Suprapubic skin (tissue), 4 donors: ENCODE measurements around the gene PCDH10. TPM values are rescaled to one million over a fixed set of nuclear protein-coding genes. Genes with fewer than 3 reads are reported as not detected.

Source experiments
- DNase-seq, 2 donors: peaks; one replicate each; pipeline ENCODE4 v3.0.0-alpha.2; 2019; ENCODE audit warnings: low spot score in 2 of 2
- H3K27ac ChIP-seq: fragments of 200-600 bp; sonication (generic); one replicate; pipeline ENCODE4 v1.5.1; 2019
- H3K27me3 ChIP-seq: fragments of 200-600 bp; sonication (generic); one replicate; pipeline ENCODE4 v1.5.1; 2019
- H3K36me3 ChIP-seq: fragments of 200-600 bp; sonication (generic); one replicate; pipeline ENCODE4 v1.5.1; 2019
- H3K4me1 ChIP-seq: fragments of 200-600 bp; sonication (generic); one replicate; pipeline ENCODE4 v1.5.1; 2019
- H3K4me3 ChIP-seq: fragments of 200-600 bp; sonication (generic); one replicate; pipeline ENCODE4 v1.5.1; 2019; ENCODE audit warnings: mild to moderate bottlenecking
- H3K9me3 ChIP-seq: fragments of 200-600 bp; sonication (generic); one replicate; pipeline ENCODE4 v1.5.1; 2019
- CTCF ChIP-seq, 2 donors: fragments of 200-600 bp in 1 of 2; fragments of 450-650 bp in 1 of 2; sonication (generic) in 1 of 2; IDR thresholded peaks; one replicate each; pipeline ENCODE4 v1.5.1; 2016 to 2019; ENCODE audit warnings: antibody characterized with exemption in 2 of 2, mild to moderate bottlenecking in 1 of 2, moderate library complexity in 1 of 2
- EP300 ChIP-seq: sonication (generic); formaldehyde crosslinking; IDR thresholded peaks from one replicate; pipeline ENCODE4 v1.6.1; 2017; ENCODE audit warnings: antibody characterized with exemption
- POLR2A ChIP-seq, 2 donors: fragments of 450-650 bp; IDR thresholded peaks; one replicate each; pipeline ENCODE4 v1.6.1; 2017; ENCODE audit warnings: antibody characterized with exemption in 2 of 2, mild to moderate bottlenecking in 2 of 2, moderate library complexity in 2 of 2
- POLR2AphosphoS5 ChIP-seq, 3 donors: sonication (generic); formaldehyde crosslinking; IDR thresholded peaks; one replicate each; pipeline ENCODE4 v1.6.1; 2017; ENCODE audit warnings: antibody characterized with exemption in 3 of 3
- WGBS: methylation state at CpG from one replicate; pipeline ENCODE4 v1.1.5; 2018; 5-methylcytosine and 5-hydroxymethylcytosine counted together
- total RNA-seq, 4 donors: library from RNA; depleted of rRNA; stranded (reverse); fragments of >200 nt; gene quantifications; one replicate each; pipeline ENCODE4 v1.1.0, GENCODE V29; 2016

The PCDH10 gene
- under 1 TPM in 3 of 4 donors, not detected in 1; 0.13 to 0.76 (median 0.68) TPM for total RNA-seq

GRCh38 chr4:133148690-133149363 lies at the start of gene PCDH10:
PCDH10 (plus strand) TSS chr4:133149294; CDS start chr4:133150141, 847 bp downstream.
- peak within 1 kb of the TSS; percentile 47 for H3K4me3 ChIP-seq
- H3K27ac ChIP-seq = no peak within 1 kb of the TSS
- no peaks in the 10 kb centered on the region for H3K36me3 ChIP-seq
- H3K9me3 ChIP-seq = no peaks in the 10 kb centered on the region
- TF ChIP-seq POLR2A (IDR thresholded peaks at IDR 0.05) = no peak
- TF ChIP-seq CTCF (IDR thresholded peaks at IDR 0.05) = no peak
- TF ChIP-seq EP300 = no peak
- no peak for TF ChIP-seq POLR2AphosphoS5 (IDR thresholded peaks at IDR 0.05)
- H3K4me1 ChIP-seq = peaks cover 70% of the 10 kb centered on the region
- under 1% methylated on average over 38 of the region's 38 CpGs for WGBS
- H3K27me3 ChIP-seq = peaks cover 87% of the 10 kb centered on the region
- peak; percentile 84 to 91 for DNase-seq

- Histone ChIP-seq H3K9me3 (no peaks in the 10 kb centered on the region), H3K4me1 (no peaks in the 10 kb centered on the region), H3K4me3 (no peak overlapping the region), H3K27ac (no peak overlapping the region), H3K36me3 (no peaks in the 10 kb centered on the region), H3K27me3 (no peaks in the 10 kb centered on the region)
- DNase-seq = no peak
- WGBS = 86% methylated on average over 6 of the region's 6 CpGs
- TF ChIP-seq EP300 (no peak), CTCF (IDR thresholded peaks at IDR 0.05) (no peak), POLR2A (IDR thresholded peaks at IDR 0.05) (no peak), POLR2AphosphoS5 (IDR thresholded peaks at IDR 0.05) (no peak)
Measured at GRCh38 chr4:133102043-133102442, 47.1 kb upstream of the PCDH10 start.

- no peaks in the 10 kb centered on the region for H3K36me3 ChIP-seq
- TF ChIP-seq POLR2AphosphoS5 (IDR thresholded peaks at IDR 0.05) = no peak
- no peak for TF ChIP-seq POLR2A (IDR thresholded peaks at IDR 0.05)
- no peak overlapping the region for H3K4me3 ChIP-seq
- no peak overlapping the region for H3K27ac ChIP-seq
- 74% methylated on average over 4 of the region's 4 CpGs for WGBS
- H3K4me1 ChIP-seq = no peaks in the 10 kb centered on the region
- no peaks in the 10 kb centered on the region for H3K9me3 ChIP-seq
- H3K27me3 ChIP-seq = no peaks in the 10 kb centered on the region
- DNase-seq = no peak
Measured at GRCh38 chr4:133102612-133103409, 46.3 kb upstream of the PCDH10 start.

GRCh38 chr4:133112641-133113040 lies 36.5 kb upstream of the PCDH10 start:
- H3K9me3 ChIP-seq = no peaks in the 10 kb centered on the region
- DNase-seq = no peak
- H3K27ac ChIP-seq = no peak overlapping the region
- H3K4me1 ChIP-seq = no peaks in the 10 kb centered on the region
- H3K4me3 ChIP-seq = no peak overlapping the region
- no peaks in the 10 kb centered on the region for H3K27me3 ChIP-seq
- no peaks in the 10 kb centered on the region for H3K36me3 ChIP-seq
- TF ChIP-seq POLR2A (IDR thresholded peaks at IDR 0.05) (no peak), CTCF (IDR thresholded peaks at IDR 0.05) (no peak)

GRCh38 chr4:133124746-133125145 lies 24.3 kb upstream of the PCDH10 start:
- no peaks in the 10 kb centered on the region for H3K9me3 ChIP-seq
- TF ChIP-seq POLR2A (IDR thresholded peaks at IDR 0.05) (no peak), POLR2AphosphoS5 (IDR thresholded peaks at IDR 0.05) (no peak), CTCF (IDR thresholded peaks at IDR 0.05) (no peak), EP300 (no peak)
- no peaks in the 10 kb centered on the region for H3K36me3 ChIP-seq
- no peak for DNase-seq
- H3K27ac ChIP-seq = no peak overlapping the region
- no peaks in the 10 kb centered on the region for H3K4me1 ChIP-seq
- no peak overlapping the region for H3K4me3 ChIP-seq
- no peaks in the 10 kb centered on the region for H3K27me3 ChIP-seq
- WGBS = 55% methylated on average over 1 of the region's 1 CpG
